Gastrocnemius medialis (tissue), 4 donors: ENCODE measurements around the gene STRADA. TPM values are rescaled to one million over a fixed set of nuclear protein-coding genes. Genes with fewer than 3 reads are reported as not detected.

Source experiments
- ATAC-seq, 2 donors: fragments of 150-250 bp; one replicate each; pipeline ENCODE4 v1.9.1; 2016
- DNase-seq, 2 donors: peaks; one replicate each; pipeline ENCODE4 v3.0.0-alpha.2; 2019
- H3K27ac ChIP-seq, 4 donors: fragments of 200-600 bp; sonication (generic); 1 replicate in 1 of 4; 2 replicates in 3 of 4; pipeline ENCODE4 v1.5.1; 2016 to 2018; ENCODE audit warnings: mild to moderate bottlenecking in 2 of 4, moderate library complexity in 1 of 4
- H3K27me3 ChIP-seq, 3 donors: fragments of 200-600 bp; sonication (generic) in 2 of 3; 1 replicate in 1 of 3; 2 replicates in 2 of 3; pipeline versions ENCODE4 v1.5.1 to v1.6.0; 2016 to 2019; ENCODE audit warnings: mild to moderate bottlenecking in 1 of 3, moderate library complexity in 1 of 3
- H3K36me3 ChIP-seq, 2 donors: fragments of 200-600 bp; sonication (generic) in 1 of 2; one replicate each; pipeline ENCODE4 v1.5.1; 2017 to 2018
- H3K4me1 ChIP-seq, 2 donors: fragments of 200-600 bp; sonication (generic) in 1 of 2; one replicate each; pipeline ENCODE4 v1.5.1; 2016 to 2017; ENCODE audit warnings: mild to moderate bottlenecking in 2 of 2
- H3K4me3 ChIP-seq, 4 donors: fragments of 200-600 bp; sonication (generic) in 3 of 4; 1 replicate in 1 of 4; 2 replicates in 3 of 4; pipeline ENCODE4 v1.5.1; 2016 to 2019; ENCODE audit warnings: mild to moderate bottlenecking in 2 of 4
- H3K9me3 ChIP-seq, 3 donors: fragments of 200-600 bp; sonication (generic) in 2 of 3; 1 replicate in 1 of 3; 2 replicates in 2 of 3; pipeline ENCODE4 v1.5.1; 2016 to 2019
- POLR2A ChIP-seq, 2 donors: fragments of 450-650 bp; IDR thresholded peaks; one replicate each; pipeline ENCODE4 v1.6.1; 2017; ENCODE audit warnings: antibody characterized with exemption in 2 of 2, mild to moderate bottlenecking in 2 of 2, moderate library complexity in 2 of 2
- in situ Hi-C, 4 donors: fragments of 200-750 bp; cut with MboI; loops; one replicate each; pipeline versions ENCODE4 v1.15.0 to v1.8.0; 2017; ENCODE audit warnings: low sequenced_read_pairs in 4 of 4
- intact Hi-C: fragments of 100-400 bp; cut with DNase I; formaldehyde crosslinking; loops from one replicate; pipeline ENCODE4 v1.15.1; 2023; ENCODE audit warnings: low total_unique reads
- total RNA-seq, 4 donors: library from RNA; depleted of rRNA; stranded (reverse); fragments of >200 nt; gene quantifications; one replicate each; pipeline versions ENCODE4 v1.1.0 to v1.2.3, GENCODE V29; 2016
- TF ChIP-seq, protein P1 (sequence below), 5 experiments: fragments of 450-650 bp in 3 of 5; fragments of 200-600 bp in 2 of 5; sonication (generic) in 2 of 5; IDR thresholded peaks in 4 of 5; conservative IDR thresholded peaks in 1 of 5; 1 replicate in 4 of 5; 2 replicates in 1 of 5; pipeline ENCODE4 v1.5.1; 2016 to 2019; ENCODE audit warnings: antibody characterized with exemption in 5 of 5, mild to moderate bottlenecking in 3 of 5, moderate library complexity in 3 of 5

Gene STRADA
- total RNA-seq, 4 donors from 2014 or later = 7.5 to 15.0 (median 8.6) TPM

DNA sequence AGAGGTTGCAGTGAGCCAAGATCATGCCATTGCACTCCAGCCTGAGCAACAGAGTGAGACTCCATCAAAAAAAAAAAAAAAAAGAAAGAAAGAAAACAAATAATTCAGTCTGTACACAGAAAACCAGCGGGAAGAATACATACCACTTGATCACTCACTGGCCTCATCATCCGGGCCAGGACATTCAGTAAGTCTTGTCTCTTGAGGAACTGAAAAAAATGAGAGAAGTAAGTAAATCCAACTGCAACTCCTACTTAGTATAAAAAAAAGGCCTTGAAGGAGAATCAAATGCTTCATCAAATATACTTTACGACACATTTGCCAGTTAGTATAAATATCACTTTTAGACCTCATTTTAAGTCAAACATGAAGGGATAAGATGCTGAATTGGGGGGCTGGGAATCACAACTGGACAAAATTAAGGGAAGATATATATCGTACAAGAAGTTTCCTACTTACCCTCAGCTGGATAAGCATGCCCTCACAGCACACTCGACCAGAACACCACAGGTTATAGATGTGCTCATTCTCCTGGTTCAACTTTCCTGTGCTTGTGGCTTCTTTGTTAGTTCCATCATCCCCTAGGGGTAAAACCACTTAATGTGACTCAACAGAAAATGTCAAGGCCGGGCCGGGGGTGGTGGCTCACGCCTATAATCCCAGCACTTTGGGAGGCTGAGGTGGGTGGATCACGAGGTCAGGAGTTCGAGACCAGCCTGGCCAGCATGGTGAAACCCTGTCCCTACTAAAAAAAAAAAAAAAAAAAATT is 19.4 kb upstream of the STRADA start:
- intact Hi-C loops = no loop called here
- DNase-seq (no peak), ATAC-seq (no peak)
- Histone ChIP-seq H3K27ac (no peak overlapping the region), H3K9me3 (no peaks in the 10 kb centered on the region), H3K4me3 (no peak overlapping the region), H3K4me1 (no peaks in the 10 kb centered on the region), H3K36me3 (peaks cover 0 to 87% of the 10 kb centered on the region in 2 donors), H3K27me3 (no peaks in the 10 kb centered on the region)
- in situ Hi-C loops = no loop called here
- TF ChIP-seq, protein P1, sequence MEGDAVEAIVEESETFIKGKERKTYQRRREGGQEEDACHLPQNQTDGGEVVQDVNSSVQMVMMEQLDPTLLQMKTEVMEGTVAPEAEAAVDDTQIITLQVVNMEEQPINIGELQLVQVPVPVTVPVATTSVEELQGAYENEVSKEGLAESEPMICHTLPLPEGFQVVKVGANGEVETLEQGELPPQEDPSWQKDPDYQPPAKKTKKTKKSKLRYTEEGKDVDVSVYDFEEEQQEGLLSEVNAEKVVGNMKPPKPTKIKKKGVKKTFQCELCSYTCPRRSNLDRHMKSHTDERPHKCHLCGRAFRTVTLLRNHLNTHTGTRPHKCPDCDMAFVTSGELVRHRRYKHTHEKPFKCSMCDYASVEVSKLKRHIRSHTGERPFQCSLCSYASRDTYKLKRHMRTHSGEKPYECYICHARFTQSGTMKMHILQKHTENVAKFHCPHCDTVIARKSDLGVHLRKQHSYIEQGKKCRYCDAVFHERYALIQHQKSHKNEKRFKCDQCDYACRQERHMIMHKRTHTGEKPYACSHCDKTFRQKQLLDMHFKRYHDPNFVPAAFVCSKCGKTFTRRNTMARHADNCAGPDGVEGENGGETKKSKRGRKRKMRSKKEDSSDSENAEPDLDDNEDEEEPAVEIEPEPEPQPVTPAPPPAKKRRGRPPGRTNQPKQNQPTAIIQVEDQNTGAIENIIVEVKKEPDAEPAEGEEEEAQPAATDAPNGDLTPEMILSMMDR (IDR thresholded peaks at IDR 0.05 in 4 of 5, conservative IDR thresholded peaks at IDR 0.05 in 1 of 5) = no peak
- TF ChIP-seq POLR2A (IDR thresholded peaks at IDR 0.05) = no peak

DNA sequence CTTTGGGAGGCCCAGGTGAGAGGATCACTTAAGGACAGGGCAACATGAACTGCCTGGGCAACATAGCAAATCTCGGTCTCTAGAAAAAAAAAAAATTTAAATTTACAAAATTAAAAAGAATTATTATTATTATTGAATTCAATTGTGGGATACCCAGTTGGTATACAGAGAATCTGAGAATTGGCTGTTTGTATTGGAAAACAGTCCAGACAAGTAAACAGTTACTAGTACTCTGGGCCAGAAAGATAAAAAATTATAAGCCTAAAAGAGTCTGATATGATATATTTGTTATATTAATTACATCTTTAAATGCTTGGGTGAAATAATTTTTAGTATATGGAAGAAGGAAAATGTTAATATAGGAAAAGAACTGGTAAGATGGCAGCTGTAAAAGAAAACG is 16.8 kb upstream of the STRADA start:
- H3K36me3 ChIP-seq = peaks cover 0 to 93% of the 10 kb centered on the region in 2 donors
- H3K4me3 ChIP-seq = no peak overlapping the region
- no peak overlapping the region for H3K27ac ChIP-seq
- in situ Hi-C loops (no loop called here), intact Hi-C loops (loop anchor here (10.0 kb wide), 1 partner anchor 46 kb away; no protein-coding TSS in a partner anchor)
- H3K4me1 ChIP-seq = no peaks in the 10 kb centered on the region
- TF ChIP-seq, protein P1 (IDR thresholded peaks at IDR 0.05 in 4 of 5, conservative IDR thresholded peaks at IDR 0.05 in 1 of 5) = no peak
- TF ChIP-seq POLR2A (IDR thresholded peaks at IDR 0.05) = no peak
- DNase-seq (no peak), ATAC-seq (no peak)
- H3K9me3 ChIP-seq = no peaks in the 10 kb centered on the region
- H3K27me3 ChIP-seq = no peaks in the 10 kb centered on the region

DNA sequence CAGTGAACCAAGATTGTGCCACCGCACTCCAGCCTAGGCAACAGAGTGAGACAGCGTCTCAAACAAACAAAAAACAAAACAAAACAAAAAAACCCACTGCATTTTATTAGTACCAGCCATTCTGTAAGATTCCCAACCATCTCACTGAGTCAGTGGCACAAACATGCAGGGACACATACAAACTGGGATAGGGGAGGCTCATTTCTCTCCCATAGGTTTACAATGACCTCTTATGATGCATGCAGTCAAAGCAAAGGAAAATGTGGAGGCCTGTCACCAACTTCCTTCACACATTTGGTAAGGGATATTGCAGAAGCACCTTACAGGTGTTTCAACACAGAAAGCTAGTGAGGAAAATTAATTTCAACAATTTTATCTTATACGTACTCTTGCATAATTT is 12.4 kb upstream of the STRADA start:
- Histone ChIP-seq H3K9me3 (no peaks in the 10 kb centered on the region), H3K4me1 (no peaks in the 10 kb centered on the region), H3K27me3 (no peaks in the 10 kb centered on the region), H3K36me3 (peaks cover 5 to 94% of the 10 kb centered on the region in 2 donors), H3K27ac (no peak overlapping the region), H3K4me3 (no peak overlapping the region)
- ATAC-seq (no peak), DNase-seq (no peak)
- intact Hi-C loops (loop anchor here (10.0 kb wide), 1 partner anchor 51 kb away; no protein-coding TSS in a partner anchor), in situ Hi-C loops (no loop called here)
- TF ChIP-seq, protein P1 (IDR thresholded peaks at IDR 0.05 in 4 of 5, conservative IDR thresholded peaks at IDR 0.05 in 1 of 5) = no peak

DNA sequence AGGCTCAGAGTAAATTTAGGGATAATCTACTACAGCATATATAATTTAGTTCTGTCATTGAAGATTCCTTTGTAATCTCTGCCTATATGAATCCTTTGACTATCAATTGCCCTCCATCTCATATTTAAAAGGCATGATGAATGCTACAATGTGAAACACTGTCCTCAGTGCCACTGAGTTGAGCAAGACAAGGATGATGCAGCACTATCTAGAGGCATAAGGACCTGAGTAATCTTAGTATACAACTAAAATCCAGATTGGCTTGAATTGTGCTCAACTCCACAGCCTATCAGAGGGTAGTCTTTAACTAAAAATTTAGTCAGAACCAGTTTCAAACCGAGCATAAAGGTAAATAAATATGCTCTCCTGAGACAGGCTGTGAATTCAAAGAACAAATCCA is 11.6 kb upstream of the STRADA start:
- no peak for DNase-seq
- H3K9me3 ChIP-seq = no peaks in the 10 kb centered on the region
- no peaks in the 10 kb centered on the region for H3K4me1 ChIP-seq
- in situ Hi-C loops (no loop called here), intact Hi-C loops (loop anchor here (10.0 kb wide), 1 partner anchor 52 kb away; no protein-coding TSS in a partner anchor)
- peaks cover 5 to 94% of the 10 kb centered on the region in 2 donors for H3K36me3 ChIP-seq
- H3K27me3 ChIP-seq = no peaks in the 10 kb centered on the region
- H3K27ac ChIP-seq = peak overlapping the region in 1 of 4 donors; percentile 29
- peak in 1 of 2 donors; percentile 64 for ATAC-seq
- H3K4me3 ChIP-seq = no peak overlapping the region
- TF ChIP-seq POLR2A (IDR thresholded peaks at IDR 0.05) = no peak
- TF ChIP-seq, protein P1 (IDR thresholded peaks at IDR 0.05 in 4 of 5, conservative IDR thresholded peaks at IDR 0.05 in 1 of 5) = no peak
